ENCODE results near the gene OLA1. TPM values are rescaled to one million over a fixed set of nuclear protein-coding genes. Genes with fewer than 3 reads are reported as not detected.
A peak's percentile ranks its signal among the peaks of the same experiment; 100 is the strongest.

The OLA1 gene
- total RNA-seq, 2 donors from 2014 or later, result 43.8 to 56.7 TPM

DNA sequence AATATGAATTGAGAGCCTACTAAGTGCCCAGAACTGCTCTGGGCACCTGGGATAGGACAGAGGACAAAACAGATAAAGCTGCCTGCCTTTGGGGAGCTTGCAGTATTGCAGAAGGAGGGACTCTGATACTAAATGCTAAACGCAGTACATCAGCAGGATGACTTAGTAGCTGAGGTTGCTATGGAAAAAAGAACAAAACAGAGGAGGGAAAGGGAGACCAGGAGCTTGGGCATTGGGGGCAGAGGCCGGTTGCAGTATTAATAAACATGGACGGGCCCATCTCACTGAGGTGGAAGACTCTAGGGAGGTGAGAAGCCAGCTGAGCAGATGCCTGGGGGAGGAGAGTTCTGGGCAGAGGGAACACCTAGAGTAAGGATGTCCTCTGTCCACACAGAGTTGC lies 217.1 kb downstream of the OLA1 start:
- TF ChIP-seq, protein P1, sequence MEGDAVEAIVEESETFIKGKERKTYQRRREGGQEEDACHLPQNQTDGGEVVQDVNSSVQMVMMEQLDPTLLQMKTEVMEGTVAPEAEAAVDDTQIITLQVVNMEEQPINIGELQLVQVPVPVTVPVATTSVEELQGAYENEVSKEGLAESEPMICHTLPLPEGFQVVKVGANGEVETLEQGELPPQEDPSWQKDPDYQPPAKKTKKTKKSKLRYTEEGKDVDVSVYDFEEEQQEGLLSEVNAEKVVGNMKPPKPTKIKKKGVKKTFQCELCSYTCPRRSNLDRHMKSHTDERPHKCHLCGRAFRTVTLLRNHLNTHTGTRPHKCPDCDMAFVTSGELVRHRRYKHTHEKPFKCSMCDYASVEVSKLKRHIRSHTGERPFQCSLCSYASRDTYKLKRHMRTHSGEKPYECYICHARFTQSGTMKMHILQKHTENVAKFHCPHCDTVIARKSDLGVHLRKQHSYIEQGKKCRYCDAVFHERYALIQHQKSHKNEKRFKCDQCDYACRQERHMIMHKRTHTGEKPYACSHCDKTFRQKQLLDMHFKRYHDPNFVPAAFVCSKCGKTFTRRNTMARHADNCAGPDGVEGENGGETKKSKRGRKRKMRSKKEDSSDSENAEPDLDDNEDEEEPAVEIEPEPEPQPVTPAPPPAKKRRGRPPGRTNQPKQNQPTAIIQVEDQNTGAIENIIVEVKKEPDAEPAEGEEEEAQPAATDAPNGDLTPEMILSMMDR (IDR thresholded peaks at IDR 0.05), result no peak

DNA sequence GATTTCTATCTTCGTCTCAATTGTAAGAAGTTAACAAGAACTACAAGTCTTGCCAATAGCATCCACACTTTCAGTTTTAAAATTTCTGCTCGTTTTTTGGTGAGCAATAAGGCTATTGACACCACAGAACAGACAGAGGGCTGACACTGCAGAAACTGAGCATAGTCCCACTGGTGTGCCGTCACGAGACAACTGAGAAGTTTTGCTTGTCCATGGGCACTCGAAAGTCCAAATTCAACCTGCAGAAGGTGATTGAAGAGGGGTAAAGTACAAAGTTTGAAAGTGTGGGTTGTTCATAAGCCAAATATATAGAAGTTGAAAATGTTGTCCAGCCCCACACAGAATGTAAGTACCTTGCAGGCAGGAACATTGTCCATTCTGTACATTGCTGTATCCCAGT lies 219.4 kb downstream of the OLA1 start:
- TF ChIP-seq, protein P1 (IDR thresholded peaks at IDR 0.05), result no peak

More for the DNA sequence above, 217.1 kb downstream of the OLA1 start:
- Histone ChIP-seq H3K27ac (no peak overlapping the region), H3K36me3 (no peaks in the 10 kb centered on the region), H3K27me3 (no peaks in the 10 kb centered on the region), H3K4me3 (no peak overlapping the region), H3K4me1 (peaks cover 0 to 17% of the 10 kb centered on the region in 2 donors), H3K9me3 (no peaks in the 10 kb centered on the region)
- DNase-seq (ENCODE audit: low spot score), result no peak

DNA sequence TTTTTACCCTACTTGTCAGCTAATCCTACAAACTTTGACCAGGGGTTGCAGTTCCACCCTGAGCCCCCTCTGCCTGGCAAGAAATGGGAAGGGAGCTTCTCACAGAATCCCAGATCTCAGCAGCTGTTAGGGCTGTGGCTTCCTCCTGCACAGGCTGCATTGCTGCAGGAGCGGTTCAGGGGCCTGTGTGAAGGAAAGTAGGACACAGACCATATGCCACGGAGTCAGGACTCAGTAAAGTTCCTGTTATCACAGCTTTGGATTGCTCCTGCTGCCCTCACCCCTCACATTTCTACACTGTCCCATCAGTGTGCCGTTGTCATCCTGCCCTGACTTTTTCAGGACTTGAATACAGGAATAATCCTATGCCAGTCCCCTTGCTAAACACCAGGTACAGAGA lies 220.4 kb downstream of the OLA1 start:
- H3K36me3 ChIP-seq, result no peaks in the 10 kb centered on the region
- no peaks in the 10 kb centered on the region for H3K27me3 ChIP-seq
- no peaks in the 10 kb centered on the region for H3K9me3 ChIP-seq
- no peak for DNase-seq (ENCODE audit: low spot score)
- peaks cover 0 to 49% of the 10 kb centered on the region in 2 donors for H3K4me1 ChIP-seq
- H3K4me3 ChIP-seq, result no peak overlapping the region
- H3K27ac ChIP-seq, result peak overlapping the region in 1 of 2 donors; percentile 8
- TF ChIP-seq, protein P1 (IDR thresholded peaks at IDR 0.05), result no peak

More for the DNA sequence above, 219.4 kb downstream of the OLA1 start:
- no peak overlapping the region for H3K27ac ChIP-seq
- no peaks in the 10 kb centered on the region for H3K9me3 ChIP-seq
- no peaks in the 10 kb centered on the region for H3K27me3 ChIP-seq
- H3K4me1 ChIP-seq, result peaks cover 0 to 39% of the 10 kb centered on the region in 2 donors
- no peaks in the 10 kb centered on the region for H3K36me3 ChIP-seq
- no peak for DNase-seq (ENCODE audit: low spot score)
- H3K4me3 ChIP-seq, result no peak overlapping the region

DNA sequence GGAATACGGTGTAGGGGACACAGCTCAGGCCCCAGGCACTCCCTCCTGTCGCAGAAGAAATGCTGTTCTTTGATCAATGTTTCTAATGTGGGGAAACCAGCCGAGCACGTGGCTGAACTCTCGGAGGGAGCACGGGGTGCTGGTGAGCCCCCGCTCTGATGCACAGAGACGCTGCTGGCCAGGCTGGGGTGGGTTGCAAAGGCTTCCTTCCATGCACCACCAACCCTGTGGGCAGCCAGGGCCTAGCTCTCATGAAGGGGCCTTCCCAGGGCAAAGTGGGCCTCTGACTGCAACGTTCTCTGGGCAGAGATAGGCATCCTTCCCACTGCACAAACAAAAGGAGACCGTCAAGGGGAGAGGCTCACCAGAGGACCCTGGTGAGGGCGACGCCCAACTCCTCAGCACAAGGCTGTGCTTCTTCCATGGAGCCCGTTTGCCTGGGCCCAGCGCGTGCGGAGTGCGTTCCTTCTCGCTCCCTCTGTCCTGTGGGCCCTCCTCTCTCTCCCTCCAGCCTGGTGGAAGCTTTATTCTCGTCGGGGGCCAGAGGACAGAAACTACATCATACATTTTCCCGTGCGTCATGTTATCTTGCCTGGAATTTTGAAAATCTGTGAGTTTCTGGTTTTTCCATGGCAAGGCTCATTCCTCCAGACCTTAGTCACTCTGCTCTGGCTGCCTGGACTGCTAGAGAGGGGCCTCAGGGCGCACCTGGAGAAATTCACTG lies 222.0 kb downstream of the OLA1 start:
- DNase-seq (ENCODE audit: low spot score), result no peak
- TF ChIP-seq, protein P1 (IDR thresholded peaks at IDR 0.05), result no peak
- H3K4me3 ChIP-seq, result no peak overlapping the region
- no peaks in the 10 kb centered on the region for H3K36me3 ChIP-seq
- peak overlapping the region; percentile 88 to 94 for H3K27ac ChIP-seq
- H3K9me3 ChIP-seq, result no peaks in the 10 kb centered on the region
- H3K27me3 ChIP-seq, result no peaks in the 10 kb centered on the region
- H3K4me1 ChIP-seq, result peaks cover 0 to 52% of the 10 kb centered on the region in 2 donors

DNA sequence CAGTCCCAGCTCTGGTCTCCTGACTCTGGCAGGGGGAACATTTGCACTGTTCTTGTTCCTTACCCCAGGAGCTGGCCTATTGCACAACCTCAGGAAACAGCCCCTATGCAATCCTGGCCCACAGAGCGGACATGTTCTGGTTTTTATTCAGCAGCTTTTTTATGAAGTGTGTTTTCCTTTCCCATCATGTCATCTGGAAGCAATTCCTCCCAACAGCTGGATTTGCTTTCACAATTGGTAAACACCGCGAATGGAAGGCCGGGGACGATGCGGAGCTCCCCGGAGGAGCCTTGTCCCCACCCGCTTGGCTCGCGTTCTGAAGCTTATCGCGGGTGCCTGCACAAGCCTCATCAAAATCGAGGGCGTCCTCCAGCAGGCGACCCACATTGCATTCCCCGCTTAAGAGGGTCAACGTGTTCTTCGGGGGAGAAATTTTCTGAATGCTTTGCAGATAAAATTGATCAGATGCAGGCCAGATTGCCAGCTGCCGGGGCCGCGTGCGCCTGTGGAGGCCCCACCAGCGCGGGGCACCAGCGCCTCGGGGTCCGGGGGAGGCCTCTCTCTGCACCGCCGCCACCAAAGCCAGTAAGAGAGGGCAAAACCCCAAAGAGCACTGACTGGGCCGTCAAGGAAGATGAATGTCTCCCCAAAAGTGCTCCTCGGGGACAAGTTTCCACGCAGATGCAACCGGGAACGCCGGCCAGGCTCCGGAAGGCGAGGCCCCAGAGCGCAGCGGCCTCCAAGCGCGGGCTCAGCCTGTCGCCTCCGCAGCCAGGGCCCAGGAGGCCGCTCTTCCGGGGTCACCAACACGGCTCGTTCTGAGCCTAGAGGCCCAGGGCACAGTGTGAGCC lies 222.8 kb downstream of the OLA1 start:
- Histone ChIP-seq H3K4me3 (peak overlapping the region in 1 of 2 donors; percentile 17), H3K4me1 (peaks cover 0 to 52% of the 10 kb centered on the region in 2 donors), H3K9me3 (no peaks in the 10 kb centered on the region), H3K36me3 (no peaks in the 10 kb centered on the region), H3K27me3 (no peaks in the 10 kb centered on the region), H3K27ac (peak overlapping the region; percentile 88 to 94)
- TF ChIP-seq, protein P1 (IDR thresholded peaks at IDR 0.05), result no peak
- DNase-seq (ENCODE audit: low spot score), result peak; percentile 95

All from right atrium auricular region (tissue), 2 donors.